SU-DHL-6 (cell line): ENCODE measurements around the gene MYZAP.

Experiments used
- H2AFZ ChIP-seq: fragments of 200-600 bp; sonication (generic); 2 replicates; pipeline ENCODE4 v1.6.1; 2014; ENCODE audit warnings: low read depth, mild to moderate bottlenecking, moderate library complexity, mixed read lengths, antibody characterized with exemption, low read length; ENCODE audit not compliant: severe bottlenecking
- H3F3A ChIP-seq: fragments of 200-600 bp; shearing (Covaris generic); 2 replicates; pipeline ENCODE4 v1.6.0; 2016; ENCODE audit warnings: antibody characterized with exemption, mild to moderate bottlenecking; ENCODE audit not compliant: insufficient read depth
- H3K27ac ChIP-seq: fragments of 200-600 bp; sonication (generic); 2 replicates; pipeline ENCODE4 v1.5.1; 2016; ENCODE audit warnings: low read depth, mild to moderate bottlenecking, low read length, moderate library complexity, mixed read lengths
- H3K27me3 ChIP-seq: fragments of 200-600 bp; sonication (generic), shearing (Covaris generic); 2 replicates; pipeline ENCODE4 v1.6.0; 2014; ENCODE audit warnings: mild to moderate bottlenecking, low read length
- H3K36me3 ChIP-seq: fragments of 200-600 bp; sonication (generic); 2 replicates; pipeline ENCODE4 v1.6.1; 2014; ENCODE audit warnings: mild to moderate bottlenecking, low read length, mixed read lengths
- H3K4me2 ChIP-seq: fragments of 300-600, 200-600 bp; shearing (Covaris generic), sonication (generic); 2 replicates; pipeline ENCODE4 v1.6.0; 2014; ENCODE audit warnings: low read length, low read depth, mild to moderate bottlenecking; ENCODE audit not compliant: poor library complexity, severe bottlenecking
- H3K4me3 ChIP-seq: fragments of 200-600 bp; sonication (generic); 2 replicates; pipeline ENCODE4 v1.5.1; 2014; ENCODE audit warnings: antibody characterized with exemption, low read length, mild to moderate bottlenecking, mixed read lengths; ENCODE audit not compliant: insufficient read depth, poor library complexity, severe bottlenecking
- H3K79me2 ChIP-seq: fragments of 200-600 bp; sonication (generic); 2 replicates; pipeline ENCODE4 v1.6.1; 2014; ENCODE audit warnings: mild to moderate bottlenecking, low read length, moderate library complexity; ENCODE audit not compliant: insufficient read depth
- H3K9ac ChIP-seq: fragments of 200-600 bp; sonication (generic); 2 replicates; pipeline ENCODE4 v1.7.0; 2014; ENCODE audit warnings: mild to moderate bottlenecking, low read length
- H3K9me2 ChIP-seq: fragments of 200-600 bp; sonication (generic); replicated peaks from 2 replicates; pipeline ENCODE4 v1.6.1; 2014; ENCODE audit warnings: low read length; ENCODE audit not compliant: insufficient read depth
- H3K9me3 ChIP-seq: fragments of 200-600 bp; sonication (generic); 2 replicates; pipeline ENCODE4 v1.6.1; 2014; ENCODE audit warnings: low read length, mixed read lengths; ENCODE audit not compliant: insufficient read depth
- H4K20me1 ChIP-seq: fragments of 200-600 bp; sonication (generic); 2 replicates; pipeline ENCODE4 v1.6.1; 2014; ENCODE audit warnings: low read depth, mild to moderate bottlenecking, antibody characterized with exemption, low read length, moderate library complexity, mixed read lengths
- CTCF ChIP-seq: fragments of 200-600 bp; sonication (generic); IDR thresholded peaks from one replicate; pipeline ENCODE4 v1.5.1; 2017; ENCODE audit warnings: antibody characterized with exemption, mild to moderate bottlenecking, low read length, moderate library complexity; ENCODE audit not compliant: insufficient read depth, poor library complexity, severe bottlenecking
- EZH2phosphoT487 ChIP-seq: fragments of 200-600 bp; sonication (generic), shearing (Covaris generic); conservative IDR thresholded peaks from 2 replicates; pipeline ENCODE4 v1.6.1; 2018; ENCODE audit warnings: mild to moderate bottlenecking, antibody characterized with exemption, low read length, moderate library complexity, mixed read lengths

The MYZAP gene

GRCh38 chr15:57728436-57728835 is 136.7 kb downstream of the MYZAP start:
- no peaks in the 10 kb centered on the region for H3K27me3 ChIP-seq
- no peaks in the 10 kb centered on the region for H3K9me2 ChIP-seq
- H4K20me1 ChIP-seq: no peaks in the 10 kb centered on the region
- H3F3A ChIP-seq: no peaks in the 10 kb centered on the region
- no peak overlapping the region for H3K27ac ChIP-seq
- H3K9ac ChIP-seq: no peak overlapping the region
- no peaks in the 10 kb centered on the region for H3K9me3 ChIP-seq
- H3K4me3 ChIP-seq: no peak overlapping the region
- H3K36me3 ChIP-seq: no peaks in the 10 kb centered on the region
- H3K79me2 ChIP-seq: no peaks in the 10 kb centered on the region
- H3K4me2 ChIP-seq: no peak overlapping the region
- H2AFZ ChIP-seq: no peak overlapping the region
- no peak for TF ChIP-seq CTCF

GRCh38 chr15:57730876-57731275 is 139.2 kb downstream of the MYZAP start:
- H3K4me3 ChIP-seq: no peak overlapping the region
- H3K27ac ChIP-seq: no peak overlapping the region
- H3K79me2 ChIP-seq: no peaks in the 10 kb centered on the region
- no peak for TF ChIP-seq CTCF
- TF ChIP-seq EZH2phosphoT487: no peak
- H3K36me3 ChIP-seq: no peaks in the 10 kb centered on the region
- no peaks in the 10 kb centered on the region for H3K9me2 ChIP-seq
- no peaks in the 10 kb centered on the region for H3F3A ChIP-seq
- no peak overlapping the region for H3K4me2 ChIP-seq
- H3K9me3 ChIP-seq: no peaks in the 10 kb centered on the region
- H2AFZ ChIP-seq: no peak overlapping the region
- H3K27me3 ChIP-seq: no peaks in the 10 kb centered on the region
- H4K20me1 ChIP-seq: no peaks in the 10 kb centered on the region
- H3K9ac ChIP-seq: no peak overlapping the region

GRCh38 chr15:57731530-57732103 is 139.9 kb downstream of the MYZAP start:
- no peak overlapping the region for H2AFZ ChIP-seq
- no peaks in the 10 kb centered on the region for H3K9me2 ChIP-seq
- H3K4me3 ChIP-seq: no peak overlapping the region
- H3F3A ChIP-seq: no peaks in the 10 kb centered on the region
- no peaks in the 10 kb centered on the region for H3K9me3 ChIP-seq
- no peak overlapping the region for H3K4me2 ChIP-seq
- H3K27ac ChIP-seq: no peak overlapping the region
- no peaks in the 10 kb centered on the region for H3K36me3 ChIP-seq
- no peak overlapping the region for H3K9ac ChIP-seq
- TF ChIP-seq EZH2phosphoT487 (no peak), CTCF (no peak)
- H3K79me2 ChIP-seq: no peaks in the 10 kb centered on the region
- H3K27me3 ChIP-seq: no peaks in the 10 kb centered on the region
- H4K20me1 ChIP-seq: no peaks in the 10 kb centered on the region
